Measurements from ENCODE around the gene ZFAND2B.
"Not testable (repeated sequence)": the region's sequence is repeated elsewhere in the genome, so short reads cannot be mapped to it uniquely, and the experiment has no call there.

- not testable (repeated sequence) for TF ChIP-seq CTCF (optimal IDR thresholded peaks at IDR 0.05 in 1 of 3, IDR thresholded peaks at IDR 0.05 in 1 of 3, conservative IDR thresholded peaks at IDR 0.05 in 1 of 3; ENCODE audit: extremely low read depth in 1 of 3, insufficient read depth in 2 of 3, low read length in 3 of 3); EZH2 (IDR thresholded peaks at IDR 0.05; ENCODE audit: low read length)
These were observed 5.9 kb upstream of the ZFAND2B start for GRCh38 chr2:219200502-219201326.
